Ascending aorta (tissue), 2 donors: ENCODE results near the gene CCDC7. TPM values are rescaled to one million over a fixed set of nuclear protein-coding genes. Genes with fewer than 3 reads are reported as not detected.

Source experiments
- DNase-seq, 2 donors: peaks; one replicate each; pipeline ENCODE4 v3.0.0-alpha.2; 2019; ENCODE audit warnings: low spot score in 2 of 2
- H3K27ac ChIP-seq, 2 donors: fragments of 200-600 bp; sonication (generic); one replicate each; pipeline ENCODE4 v1.5.1; 2016 to 2017; ENCODE audit warnings: mild to moderate bottlenecking in 1 of 2
- H3K27me3 ChIP-seq: fragments of 200-600 bp; sonication (generic); one replicate; pipeline ENCODE4 v1.5.1; 2017
- H3K36me3 ChIP-seq, 2 donors: fragments of 200-600 bp; sonication (generic); one replicate each; pipeline ENCODE4 v1.5.1; 2016
- H3K4me1 ChIP-seq, 2 donors: fragments of 200-600 bp; sonication (generic); one replicate each; pipeline ENCODE4 v1.5.1; 2016 to 2017; ENCODE audit warnings: mild to moderate bottlenecking in 1 of 2
- H3K4me3 ChIP-seq, 2 donors: fragments of 200-600 bp; sonication (generic); one replicate each; pipeline ENCODE4 v1.5.1; 2016 to 2017; ENCODE audit warnings: mild to moderate bottlenecking in 1 of 2
- H3K9me3 ChIP-seq, 2 donors: fragments of 200-600 bp; sonication (generic); one replicate each; pipeline ENCODE4 v1.5.1; 2016
- intact Hi-C: fragments of 100-400 bp; cut with DNase I; formaldehyde crosslinking; loops from one replicate; pipeline ENCODE4 v1.15.1; 2023
- total RNA-seq: library from RNA; depleted of rRNA; stranded (reverse); fragments of >200 nt; gene quantifications from one replicate; pipeline ENCODE4 v1.1.0, GENCODE V29; 2016
- TF ChIP-seq, protein P1 (sequence below), 3 experiments: fragments of 200-600 bp in 2 of 3; fragments of 450-650 bp in 1 of 3; sonication (generic) in 2 of 3; IDR thresholded peaks; one replicate each; pipeline ENCODE4 v1.5.1; 2016 to 2019; ENCODE audit warnings: antibody characterized with exemption in 3 of 3, mild to moderate bottlenecking in 1 of 3, moderate library complexity in 1 of 3

CCDC7 gene
- total RNA-seq, 1 donor from 2014 or later: 56.9 TPM

GRCh38 chr10:32846974-32847373, 401.0 kb downstream of the CCDC7 start:
- intact Hi-C loops: no loop called here

DNA sequence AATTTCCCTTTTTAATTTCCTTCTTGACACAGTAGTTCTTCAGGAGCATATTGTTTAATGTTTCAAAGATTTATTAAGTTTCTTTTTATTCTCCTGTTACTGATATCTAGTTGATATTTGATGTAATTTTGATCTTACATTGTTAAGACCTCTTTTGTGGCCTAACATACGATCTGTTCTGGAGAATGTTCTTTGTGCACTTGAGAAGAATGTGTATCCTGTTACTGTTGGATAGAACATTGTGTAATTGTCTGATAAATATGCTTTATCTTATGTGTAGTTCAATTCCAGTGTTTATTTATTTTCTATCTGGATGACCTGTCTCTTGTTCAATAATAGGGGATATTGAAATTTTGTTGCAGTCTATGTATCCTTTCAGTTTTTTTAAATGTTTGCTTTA, 405.4 kb downstream of the CCDC7 start:
- Histone ChIP-seq H3K4me3 (no peak overlapping the region), H3K27me3 (no peaks in the 10 kb centered on the region), H3K9me3 (no peaks in the 10 kb centered on the region), H3K36me3 (no peaks in the 10 kb centered on the region), H3K27ac (no peak overlapping the region), H3K4me1 (no peaks in the 10 kb centered on the region)
- TF ChIP-seq, protein P1, sequence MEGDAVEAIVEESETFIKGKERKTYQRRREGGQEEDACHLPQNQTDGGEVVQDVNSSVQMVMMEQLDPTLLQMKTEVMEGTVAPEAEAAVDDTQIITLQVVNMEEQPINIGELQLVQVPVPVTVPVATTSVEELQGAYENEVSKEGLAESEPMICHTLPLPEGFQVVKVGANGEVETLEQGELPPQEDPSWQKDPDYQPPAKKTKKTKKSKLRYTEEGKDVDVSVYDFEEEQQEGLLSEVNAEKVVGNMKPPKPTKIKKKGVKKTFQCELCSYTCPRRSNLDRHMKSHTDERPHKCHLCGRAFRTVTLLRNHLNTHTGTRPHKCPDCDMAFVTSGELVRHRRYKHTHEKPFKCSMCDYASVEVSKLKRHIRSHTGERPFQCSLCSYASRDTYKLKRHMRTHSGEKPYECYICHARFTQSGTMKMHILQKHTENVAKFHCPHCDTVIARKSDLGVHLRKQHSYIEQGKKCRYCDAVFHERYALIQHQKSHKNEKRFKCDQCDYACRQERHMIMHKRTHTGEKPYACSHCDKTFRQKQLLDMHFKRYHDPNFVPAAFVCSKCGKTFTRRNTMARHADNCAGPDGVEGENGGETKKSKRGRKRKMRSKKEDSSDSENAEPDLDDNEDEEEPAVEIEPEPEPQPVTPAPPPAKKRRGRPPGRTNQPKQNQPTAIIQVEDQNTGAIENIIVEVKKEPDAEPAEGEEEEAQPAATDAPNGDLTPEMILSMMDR (IDR thresholded peaks at IDR 0.05): no peak
- no peak for DNase-seq
- intact Hi-C loops: no loop called here

More at GRCh38 chr10:32846974-32847373, 401.0 kb downstream of the CCDC7 start:
- TF ChIP-seq, protein P1 (IDR thresholded peaks at IDR 0.05): no peak
- DNase-seq: no peak
- no peaks in the 10 kb centered on the region for H3K27me3 ChIP-seq
- no peaks in the 10 kb centered on the region for H3K9me3 ChIP-seq
- H3K4me3 ChIP-seq: no peak overlapping the region
- H3K36me3 ChIP-seq: no peaks in the 10 kb centered on the region
- H3K4me1 ChIP-seq: no peaks in the 10 kb centered on the region
- no peak overlapping the region for H3K27ac ChIP-seq

DNA sequence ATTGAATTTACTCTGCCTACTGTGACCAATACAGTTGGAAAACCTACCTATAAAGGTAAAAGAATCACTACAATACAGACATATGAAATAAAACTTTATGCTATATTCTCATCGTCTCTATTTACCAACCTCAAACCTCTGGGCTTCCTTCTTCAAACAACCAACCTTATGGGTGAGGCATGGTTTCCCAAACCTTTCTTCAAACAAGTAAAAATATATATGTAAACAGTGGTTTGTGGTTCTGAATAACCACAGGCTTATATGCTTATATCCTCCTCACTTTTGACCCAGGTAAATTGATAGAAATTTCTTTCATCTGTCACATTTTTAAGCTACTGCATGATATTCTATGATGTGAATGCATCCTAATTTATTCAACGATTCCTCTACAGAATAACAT, 408.5 kb downstream of the CCDC7 start:
- no peaks in the 10 kb centered on the region for H3K36me3 ChIP-seq
- no peak overlapping the region for H3K27ac ChIP-seq
- intact Hi-C loops: no loop called here
- H3K9me3 ChIP-seq: no peaks in the 10 kb centered on the region
- H3K27me3 ChIP-seq: no peaks in the 10 kb centered on the region
- H3K4me3 ChIP-seq: no peak overlapping the region
- TF ChIP-seq, protein P1 (IDR thresholded peaks at IDR 0.05): no peak
- no peak for DNase-seq
- no peaks in the 10 kb centered on the region for H3K4me1 ChIP-seq

- TF ChIP-seq, protein P1 (IDR thresholded peaks at IDR 0.05): no peak
- no peaks in the 10 kb centered on the region for H3K4me1 ChIP-seq
- H3K9me3 ChIP-seq: no peaks in the 10 kb centered on the region
- H3K4me3 ChIP-seq: no peak overlapping the region
- no peak for DNase-seq
- intact Hi-C loops: no loop called here
- no peak overlapping the region for H3K27ac ChIP-seq
- H3K36me3 ChIP-seq: no peaks in the 10 kb centered on the region
- H3K27me3 ChIP-seq: no peaks in the 10 kb centered on the region
Observed at GRCh38 chr10:32865170-32865569, 419.2 kb downstream of the CCDC7 start.

DNA sequence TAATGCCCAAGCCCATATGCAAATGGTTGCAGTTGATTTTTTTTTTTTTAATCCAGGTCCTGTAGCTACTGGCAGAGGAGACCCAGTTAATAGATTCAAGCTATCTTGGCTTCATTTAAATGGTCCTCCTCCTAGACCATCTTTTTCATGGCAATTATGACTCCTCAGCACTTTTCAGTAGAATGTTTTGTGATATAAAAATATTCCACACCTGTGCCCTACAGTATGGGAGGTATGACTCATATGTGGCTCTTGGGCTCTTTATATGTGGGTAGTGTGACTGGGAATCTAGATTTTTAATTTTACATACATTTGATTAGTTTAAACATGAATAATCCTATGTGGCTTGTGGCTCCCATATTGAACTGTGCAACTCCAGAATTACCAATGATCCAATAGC, 432.0 kb downstream of the CCDC7 start:
- TF ChIP-seq, protein P1 (IDR thresholded peaks at IDR 0.05): no peak
- no peak overlapping the region for H3K4me3 ChIP-seq

DNA sequence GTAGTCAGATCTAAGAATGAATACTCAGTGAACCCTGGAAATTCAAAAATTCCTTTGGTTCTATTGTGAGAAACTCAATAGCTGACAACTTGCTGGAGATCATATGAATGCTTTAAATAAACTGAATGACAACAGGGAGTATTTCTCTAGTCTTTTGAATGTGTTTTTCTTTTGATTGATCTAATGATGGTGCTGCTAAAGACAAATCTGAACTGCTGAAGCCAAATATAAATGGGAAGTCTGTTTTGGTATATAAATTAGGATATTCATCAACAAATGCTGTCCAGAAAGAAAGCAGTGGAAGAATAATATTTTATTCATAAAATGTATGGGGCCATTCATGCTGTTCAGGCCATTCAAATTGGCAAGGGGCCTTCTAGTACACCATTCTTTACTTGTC, 432.7 kb downstream of the CCDC7 start:
- DNase-seq: no peak
- no peaks in the 10 kb centered on the region for H3K27me3 ChIP-seq
- H3K27ac ChIP-seq: no peak overlapping the region
- no peaks in the 10 kb centered on the region for H3K36me3 ChIP-seq
- H3K4me1 ChIP-seq: no peaks in the 10 kb centered on the region
- intact Hi-C loops: no loop called here
- no peak overlapping the region for H3K4me3 ChIP-seq
- no peaks in the 10 kb centered on the region for H3K9me3 ChIP-seq
- TF ChIP-seq, protein P1 (IDR thresholded peaks at IDR 0.05): no peak

More for the DNA sequence above, 432.0 kb downstream of the CCDC7 start:
- Histone ChIP-seq H3K36me3 (no peaks in the 10 kb centered on the region), H3K4me1 (no peaks in the 10 kb centered on the region), H3K9me3 (no peaks in the 10 kb centered on the region), H3K27me3 (no peaks in the 10 kb centered on the region), H3K27ac (no peak overlapping the region)
- DNase-seq: no peak
- intact Hi-C loops: no loop called here
